IMR-90 (cell line): ENCODE measurements around the gene TET1. TPM values are rescaled to one million over a fixed set of nuclear protein-coding genes. Genes with fewer than 3 reads are reported as not detected.

ENCODE experiments used
- ATAC-seq: fragments of 200-7000 bp; cut with Tn5 transposase; 2 replicates; pipeline ENCODE4 v1.9.1; 2020; ENCODE audit warnings: low read depth, mild to moderate bottlenecking, moderate library complexity
- BruUV-seq: library from RNA; stranded (reverse); fragments of 400-500 nt; replicated peaks from 2 replicates; lab custom pipeline; 2021; lab: Mats Ljungman, UMichigan
- CTCF ChIA-PET: fragments of 300-600 bp; formaldehyde crosslinking; extraction: SDS; loops from one replicate; lab custom pipeline; 2021; ENCODE audit warnings: antibody characterized with exemption; lab: Yijun Ruan, JAX
- POLR2A ChIA-PET: fragments of 300-600 bp; sonication (Branson Sonifier 250); formaldehyde crosslinking; loops from one replicate; lab custom pipeline; 2022; ENCODE audit warnings: antibody characterized with exemption; ENCODE audit not compliant: unreplicated experiment; lab: Charles Lee
- DNase-seq: peaks from one replicate; pipeline ENCODE4 v3.0.0; 2013
- H2AFZ ChIP-seq: replicated peaks from 2 replicates; pipeline ENCODE3; 2013; ENCODE audit warnings: low read length, mild to moderate bottlenecking; ENCODE audit not compliant: poor library complexity
- H2AK5ac ChIP-seq: 2 replicates; pipeline ENCODE4 v1.6.1; 2013; ENCODE audit warnings: low read depth, low read length, inconsistent platforms
- H2AK9ac ChIP-seq: replicated peaks from 2 replicates; pipeline ENCODE3; 2013; ENCODE audit warnings: mild to moderate bottlenecking, low read depth, low read length, moderate library complexity; ENCODE audit not compliant: poor library complexity
- H2BK120ac ChIP-seq: 2 replicates; pipeline ENCODE4 v1.6.1; 2013; ENCODE audit warnings: low read depth, low read length, inconsistent platforms
- H2BK15ac ChIP-seq: 3 replicates; pipeline ENCODE4 v1.6.1; 2013; ENCODE audit warnings: low read depth, low read length, inconsistent platforms
- H2BK20ac ChIP-seq: 2 replicates; pipeline ENCODE4 v1.6.1; 2013; ENCODE audit warnings: low read depth, mild to moderate bottlenecking, inconsistent platforms, low read length, moderate library complexity
- H2BK5ac ChIP-seq: 2 replicates; pipeline ENCODE4 v1.6.1; 2013; ENCODE audit warnings: mild to moderate bottlenecking, low read depth, low read length, inconsistent platforms; ENCODE audit not compliant: poor library complexity, severe bottlenecking
- H3K14ac ChIP-seq: replicated peaks from 2 replicates; pipeline ENCODE4 v1.6.1; 2013; ENCODE audit warnings: low read depth, low read length, inconsistent platforms
- H3K18ac ChIP-seq: 2 replicates; pipeline ENCODE4 v1.6.1; 2013; ENCODE audit warnings: low read depth, low read length, control low read depth
- H3K23ac ChIP-seq: 2 replicates; pipeline ENCODE4 v1.6.1; 2013; ENCODE audit warnings: low read depth, low read length, inconsistent platforms
- H3K27ac ChIP-seq: 2 replicates; pipeline ENCODE4 v1.5.1; 2013; ENCODE audit warnings: mild to moderate bottlenecking, control low read depth, low read length; ENCODE audit not compliant: insufficient read depth
- H3K27me3 ChIP-seq: 2 replicates; pipeline ENCODE4 v1.6.1; 2013; ENCODE audit warnings: low read length; ENCODE audit not compliant: control insufficient read depth, insufficient read depth
- H3K36me3 ChIP-seq: 2 replicates; pipeline ENCODE4 v1.6.1; 2013; ENCODE audit warnings: low read length, mixed read lengths; ENCODE audit not compliant: control insufficient read depth, insufficient read depth
- H3K4ac ChIP-seq: 2 replicates; pipeline ENCODE4 v1.6.1; 2013; ENCODE audit warnings: low read depth, low read length, inconsistent platforms
- H3K4me1 ChIP-seq: 2 replicates; pipeline ENCODE4 v1.6.1; 2013; ENCODE audit warnings: low read length, mixed read lengths; ENCODE audit not compliant: control insufficient read depth, insufficient read depth
- H3K4me2 ChIP-seq: 2 replicates; pipeline ENCODE4 v1.6.1; 2013; ENCODE audit warnings: low read depth, mild to moderate bottlenecking, control low read depth, low read length, moderate library complexity
- H3K4me3 ChIP-seq: 2 replicates; pipeline ENCODE4 v1.5.1; 2013; ENCODE audit warnings: low read depth, mild to moderate bottlenecking, control low read depth, low read length, moderate library complexity; ENCODE audit not compliant: insufficient read depth
- H3K56ac ChIP-seq: 2 replicates; pipeline ENCODE4 v1.6.1; 2013; ENCODE audit warnings: low read length, inconsistent platforms; ENCODE audit not compliant: insufficient read depth; ENCODE audit errors: extremely low read depth
- H3K79me1 ChIP-seq, 2 experiments: 2 replicates each; pipeline ENCODE4 v1.6.1; 2013; ENCODE audit warnings: low read length in 2 of 2, inconsistent platforms in 1 of 2, low read depth in 1 of 2
- H3K9ac ChIP-seq: 2 replicates; pipeline ENCODE4 v1.6.1; 2013; ENCODE audit warnings: low read depth, low read length, control low read depth
- H3K9me1 ChIP-seq: 2 replicates; pipeline ENCODE4 v1.6.1; 2013; ENCODE audit warnings: low read length, inconsistent platforms; ENCODE audit not compliant: insufficient read depth
- H3K9me3 ChIP-seq: 2 replicates; pipeline ENCODE4 v1.6.1; 2013; ENCODE audit warnings: low read length; ENCODE audit not compliant: control insufficient read depth, insufficient read depth
- H4K20me1 ChIP-seq: 2 replicates; pipeline ENCODE4 v1.6.1; 2013; ENCODE audit warnings: low read length, inconsistent platforms; ENCODE audit not compliant: insufficient read depth
- H4K5ac ChIP-seq: 2 replicates; pipeline ENCODE4 v1.6.1; 2013; ENCODE audit warnings: mild to moderate bottlenecking, low read depth, low read length, control low read depth
- H4K8ac ChIP-seq, 2 experiments: 2 replicates each; pipeline ENCODE4 v1.6.1; 2013; ENCODE audit warnings: low read depth in 2 of 2, low read length in 2 of 2, control low read depth in 1 of 2, inconsistent platforms in 1 of 2
- H4K91ac ChIP-seq: 2 replicates; pipeline ENCODE4 v1.6.1; 2013; ENCODE audit warnings: low read depth, low read length, inconsistent platforms; ENCODE audit not compliant: insufficient read depth
- BHLHE40 ChIP-seq: fragments of 150-350 bp; IDR thresholded peaks from 2 replicates; pipeline ENCODE4 v1.6.1; 2016; ENCODE audit warnings: mild to moderate bottlenecking, low read depth, low read length
- CEBPB ChIP-seq: IDR thresholded peaks from 2 replicates; pipeline ENCODE4 v1.6.1; 2012; ENCODE audit warnings: low read depth, low read length, improper control_type of control experiment
- CHD1 ChIP-seq: IDR thresholded peaks from 2 replicates; pipeline ENCODE4 v1.6.1; 2012; ENCODE audit warnings: low read depth, low read length, improper control_type of control experiment
- CTCF ChIP-seq: conservative IDR thresholded peaks from 2 replicates; pipeline ENCODE4 v1.5.1; 2012; ENCODE audit warnings: mild to moderate bottlenecking, low read depth, low read length, improper control_type of control experiment
- FOS ChIP-seq: fragments of 150-350 bp; IDR thresholded peaks from 2 replicates; pipeline ENCODE4 v1.6.1; 2016; ENCODE audit warnings: low read depth, low read length
- MAFK ChIP-seq: IDR thresholded peaks from 2 replicates; pipeline ENCODE4 v1.6.1; 2012; ENCODE audit warnings: low read depth, low read length, improper control_type of control experiment
- MAZ ChIP-seq: IDR thresholded peaks from 2 replicates; pipeline ENCODE4 v1.6.1; 2012; ENCODE audit warnings: low read depth, mild to moderate bottlenecking, low read length, improper control_type of control experiment, moderate library complexity, borderline replicate concordance
- MXI1 ChIP-seq: IDR thresholded peaks from 2 replicates; pipeline ENCODE4 v1.6.1; 2012; ENCODE audit warnings: low read depth, mild to moderate bottlenecking, low read length, moderate library complexity, borderline replicate concordance
- NFE2L2 ChIP-seq: fragments of 150-350 bp; IDR thresholded peaks from 2 replicates; pipeline ENCODE4 v1.6.1; 2016; ENCODE audit warnings: low read depth, mild to moderate bottlenecking, low read length
- POLR2A ChIP-seq: IDR thresholded peaks from 2 replicates; pipeline ENCODE4 v1.6.1; 2012; ENCODE audit warnings: mild to moderate bottlenecking, low read depth, low read length
- RAD21 ChIP-seq: IDR thresholded peaks from 2 replicates; pipeline ENCODE4 v1.6.1; 2012; ENCODE audit warnings: low read length, improper control_type of control experiment
- RCOR1 ChIP-seq: IDR thresholded peaks from 2 replicates; pipeline ENCODE4 v1.6.1; 2012; ENCODE audit warnings: mild to moderate bottlenecking, low read length, improper control_type of control experiment; ENCODE audit not compliant: insufficient replicate concordance
- RFX5 ChIP-seq: IDR thresholded peaks from 2 replicates; pipeline ENCODE4 v1.8.0; 2012; ENCODE audit warnings: low read depth, mild to moderate bottlenecking, low read length, moderate library complexity
- SMC3 ChIP-seq: fragments of 150-350 bp; IDR thresholded peaks from 2 replicates; pipeline ENCODE4 v1.6.1; 2016; ENCODE audit warnings: low read depth, mild to moderate bottlenecking, antibody characterized with exemption, low read length, moderate library complexity
- WGBS, 2 experiments: methylation state at CpG; one replicate each; pipeline versions ENCODE4 v1.1.5 to v1.1.7; 2013; ENCODE audit warnings: missing lambda C conversion rate in 2 of 2; ENCODE audit not compliant: insufficient read length in 1 of 2; ENCODE audit errors: extremely low coverage in 2 of 2; 5-methylcytosine and 5-hydroxymethylcytosine counted together
- dilution Hi-C: fragments of 300-500 bp; cut with HindIII; formaldehyde crosslinking; loops from one replicate; pipeline ENCODE4 v1.14.3; 2018; ENCODE audit warnings: low sequenced_read_pairs; ENCODE audit not compliant: unreplicated experiment
- in situ Hi-C: fragments of 300-500 bp; cut with MboI; formaldehyde crosslinking; loops from 3 replicates; pipeline ENCODE4 v1.14.3; 2019; ENCODE audit warnings: low sequenced_read_pairs, inconsistent platforms, mixed read lengths
- intact Hi-C: fragments of 100-400 bp; cut with micrococcal nuclease; formaldehyde crosslinking; loops from 2 replicates; pipeline ENCODE4 v1.10.0; 2022
- polyA plus RNA-seq, 3 experiments: library from polyadenylated mRNA; depleted of rRNA; stranded (reverse); fragments of >200 nt; gene quantifications; 2 replicates each; pipeline ENCODE4 v1.2.3, GENCODE V29; 2012; ENCODE audit warnings: low replicate concordance in 1 of 3
- total RNA-seq: library from RNA; depleted of rRNA; stranded (reverse); fragments of >200 nt; gene quantifications from 2 replicates; pipeline ENCODE4 v1.2.3, GENCODE V29; 2012
- TF ChIP-seq, protein P1 (sequence below): fragments of 150-350 bp; IDR thresholded peaks from 2 replicates; pipeline ENCODE4 v1.6.1; 2017; ENCODE audit warnings: mild to moderate bottlenecking, antibody characterized with exemption, low read length, low read depth
- TF ChIP-seq, protein P2 (sequence below): fragments of 150-350 bp; IDR thresholded peaks from 2 replicates; pipeline ENCODE4 v1.6.1; 2016; ENCODE audit warnings: low read depth, mild to moderate bottlenecking, low read length, moderate library complexity, borderline replicate concordance

Gene TET1
- total and polyA plus RNA-seq, 2 of the 4 experiments (the other 2 are of a cell fraction): 1.0 to 4.3 TPM

GRCh38 chr10:68553599-68553998 lies 6.5 kb upstream of the TET1 start:
- H2AK9ac ChIP-seq: no peak overlapping the region
- H2BK20ac ChIP-seq: no peak overlapping the region
- H3K9me1 ChIP-seq: no peaks in the 10 kb centered on the region; the same call in none of the 2 replicates
- peak overlapping the region in 1 of 2 experiments; percentile 9; a peak in 1 of 4 replicates for H4K8ac ChIP-seq
- no peak overlapping the region for H3K56ac ChIP-seq
- no peaks in the 10 kb centered on the region for H3K27me3 ChIP-seq
- ATAC-seq (no peak), DNase-seq (no peak)
- H3K14ac ChIP-seq: no peak overlapping the region
- H2BK15ac ChIP-seq: no peak overlapping the region
- H3K23ac ChIP-seq: no peak overlapping the region
- no peak overlapping the region for H2BK5ac ChIP-seq
- WGBS, 2 experiments: 33% methylated on average over 1 of the region's 3 CpGs; no CpG with 5 or more reads in 1 of the 2 experiments
- no peak overlapping the region for H3K4me2 ChIP-seq
- H3K4ac ChIP-seq: no peak overlapping the region
- H4K20me1 ChIP-seq: no peaks in the 10 kb centered on the region
- TF ChIP-seq CTCF (no peak), POLR2A (no peak), MAFK (no peak), CHD1 (no peak), RCOR1 (no peak), MXI1 (no peak), CEBPB (no peak), SMC3 (no peak), FOS (no peak), MAZ (no peak), RFX5 (no peak), RAD21 (no peak), NFE2L2 (no peak), BHLHE40 (no peak)
- TF ChIP-seq, protein P1, sequence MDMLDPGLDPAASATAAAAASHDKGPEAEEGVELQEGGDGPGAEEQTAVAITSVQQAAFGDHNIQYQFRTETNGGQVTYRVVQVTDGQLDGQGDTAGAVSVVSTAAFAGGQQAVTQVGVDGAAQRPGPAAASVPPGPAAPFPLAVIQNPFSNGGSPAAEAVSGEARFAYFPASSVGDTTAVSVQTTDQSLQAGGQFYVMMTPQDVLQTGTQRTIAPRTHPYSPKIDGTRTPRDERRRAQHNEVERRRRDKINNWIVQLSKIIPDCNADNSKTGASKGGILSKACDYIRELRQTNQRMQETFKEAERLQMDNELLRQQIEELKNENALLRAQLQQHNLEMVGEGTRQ: no peak
- TF ChIP-seq, protein P2, sequence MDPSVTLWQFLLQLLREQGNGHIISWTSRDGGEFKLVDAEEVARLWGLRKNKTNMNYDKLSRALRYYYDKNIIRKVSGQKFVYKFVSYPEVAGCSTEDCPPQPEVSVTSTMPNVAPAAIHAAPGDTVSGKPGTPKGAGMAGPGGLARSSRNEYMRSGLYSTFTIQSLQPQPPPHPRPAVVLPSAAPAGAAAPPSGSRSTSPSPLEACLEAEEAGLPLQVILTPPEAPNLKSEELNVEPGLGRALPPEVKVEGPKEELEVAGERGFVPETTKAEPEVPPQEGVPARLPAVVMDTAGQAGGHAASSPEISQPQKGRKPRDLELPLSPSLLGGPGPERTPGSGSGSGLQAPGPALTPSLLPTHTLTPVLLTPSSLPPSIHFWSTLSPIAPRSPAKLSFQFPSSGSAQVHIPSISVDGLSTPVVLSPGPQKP: no peak
- H2AK5ac ChIP-seq: no peak overlapping the region
- 0 out of 4 replicates have a peak, but pooled peaks cover 0 to 3% of the 10 kb centered on the region in 2 experiments for H3K79me1 ChIP-seq
- dilution Hi-C loops (no loop called here), in situ Hi-C loops (no loop called here), intact Hi-C loops (no loop called here)
- H3K18ac ChIP-seq: no peak overlapping the region
- no peaks in the 10 kb centered on the region for H3K36me3 ChIP-seq
- H4K91ac ChIP-seq: no peak overlapping the region
- H2AFZ ChIP-seq: no peak overlapping the region
- peaks cover 8% of the 10 kb centered on the region for H3K4me1 ChIP-seq
- ChIA-PET POLR2A (no interaction called here), CTCF (no interaction called here)
- H4K5ac ChIP-seq: no peak overlapping the region
- H3K9ac ChIP-seq: no peak overlapping the region
- H3K9me3 ChIP-seq: no peaks in the 10 kb centered on the region
- H3K4me3 ChIP-seq: no peak overlapping the region
- BruUV-seq: no TSS peak
- no peak overlapping the region for H3K27ac ChIP-seq
- H2BK120ac ChIP-seq: no peak overlapping the region
